Germinal center (tissue), 1 donor: ENCODE measurements around the gene TENM3.

Experiments used
- DNase-seq: peaks from one replicate; pipeline ENCODE4 v3.0.0; 2012; ENCODE audit warnings: mixed read lengths, low spot score

The TENM3 gene

DNA sequence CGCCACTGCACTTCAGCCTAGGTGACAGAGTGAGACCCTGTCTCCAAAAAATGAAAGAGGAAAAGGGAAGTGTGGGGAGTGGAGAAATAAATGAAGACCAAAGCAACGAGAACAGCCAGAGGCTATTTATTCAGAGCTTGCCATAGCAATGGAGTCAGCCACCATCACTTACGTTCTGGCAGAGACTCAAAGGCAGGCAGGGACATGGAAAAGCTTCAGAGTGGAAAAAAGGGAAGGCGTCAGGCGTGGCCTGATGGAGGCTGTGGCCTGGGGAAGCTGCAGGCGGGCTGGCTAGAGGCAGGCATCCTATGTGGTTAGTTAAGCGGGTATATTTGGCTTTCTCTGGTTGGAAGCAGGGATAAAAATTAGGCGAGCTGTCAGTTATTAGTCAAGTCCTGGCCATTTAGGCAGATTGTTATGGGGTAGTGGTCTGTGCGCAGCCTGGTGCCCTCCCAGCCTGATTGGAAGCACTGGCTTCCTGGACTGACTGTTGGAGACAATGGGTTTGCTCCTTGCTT lies 600.7 kb downstream of the TENM3 start:
- no peak for DNase-seq

DNA sequence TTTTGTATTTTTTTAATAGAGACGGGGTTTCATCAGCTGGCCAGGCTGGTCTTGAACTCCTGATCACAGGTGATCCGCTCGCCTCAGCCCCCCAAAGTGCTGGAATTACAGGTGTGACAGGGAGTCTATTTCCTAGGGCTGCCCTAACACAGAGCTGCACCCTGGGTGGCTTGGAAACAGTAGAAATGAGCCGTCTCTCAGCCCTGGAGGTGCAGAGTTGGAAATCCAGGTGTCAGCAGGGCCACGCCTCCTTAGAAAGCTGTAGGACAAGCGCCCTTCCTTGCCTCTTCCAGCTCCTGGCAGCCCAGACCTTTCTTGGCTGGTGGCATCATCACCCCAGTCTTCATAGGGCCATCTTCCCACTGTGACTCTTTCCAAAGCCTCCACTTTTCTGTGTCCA lies 602.4 kb downstream of the TENM3 start:
- no peak for DNase-seq

DNA sequence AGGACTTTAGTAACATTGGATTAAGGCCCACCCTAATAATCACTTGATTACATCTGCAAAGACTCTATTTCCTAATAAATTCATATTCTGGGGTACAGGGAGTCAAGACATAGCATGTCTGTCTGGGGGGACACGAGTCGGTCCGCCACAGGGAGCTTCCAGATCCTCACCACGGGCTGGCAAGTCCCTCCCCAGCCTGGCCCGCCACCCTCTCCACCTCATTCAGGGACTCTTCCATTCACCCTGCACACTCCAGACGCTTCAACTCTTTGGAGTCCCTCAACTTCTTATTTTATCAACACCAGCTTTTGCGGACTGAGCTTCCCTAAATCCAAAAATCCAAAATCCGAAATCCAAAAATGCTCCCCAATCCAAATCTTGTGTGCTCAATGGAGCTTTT lies 602.8 kb downstream of the TENM3 start:
- no peak for DNase-seq

DNA sequence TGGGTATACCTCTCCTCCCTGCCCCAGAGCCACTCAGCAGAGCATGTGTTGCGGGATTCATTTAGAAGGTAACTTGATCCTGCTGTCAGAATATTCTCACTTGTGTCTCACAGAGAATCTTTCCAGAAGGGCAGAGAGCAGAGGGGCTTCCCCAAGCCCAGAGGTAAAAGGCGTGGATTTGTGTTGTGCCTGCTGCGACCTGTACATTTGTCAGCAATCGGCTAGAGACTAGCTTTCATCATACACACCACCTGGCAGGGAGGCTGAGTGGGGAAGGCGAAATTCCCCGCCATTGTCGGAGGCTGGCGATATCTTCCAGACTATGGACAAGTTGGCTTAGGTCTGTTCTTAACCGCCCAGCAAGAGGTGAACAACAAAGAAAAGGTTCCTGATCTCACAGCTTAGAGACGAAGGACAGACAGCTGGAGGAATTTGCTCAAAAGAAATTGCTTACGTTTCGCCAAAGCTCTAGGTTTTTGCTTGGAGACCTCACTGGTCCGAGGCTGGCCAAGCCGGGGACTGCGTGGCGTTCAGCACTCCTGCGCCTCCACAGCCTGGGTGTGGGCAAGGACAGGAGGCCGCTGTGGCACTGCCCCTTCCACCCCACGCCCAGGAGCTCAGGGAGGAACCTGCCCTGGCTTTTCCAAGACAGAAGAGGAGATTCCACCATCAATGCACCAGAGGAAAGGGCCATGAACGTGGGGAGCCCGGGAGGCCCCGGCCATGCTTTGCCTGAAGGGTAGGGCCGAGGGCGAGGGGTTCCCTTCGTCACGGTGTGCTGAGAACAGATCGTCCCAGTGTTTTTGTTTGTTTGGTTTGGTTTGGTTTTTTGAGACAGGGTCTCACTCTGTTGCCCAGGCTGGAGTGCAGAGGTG lies 604.6 kb downstream of the TENM3 start:
- no peak for DNase-seq

DNA sequence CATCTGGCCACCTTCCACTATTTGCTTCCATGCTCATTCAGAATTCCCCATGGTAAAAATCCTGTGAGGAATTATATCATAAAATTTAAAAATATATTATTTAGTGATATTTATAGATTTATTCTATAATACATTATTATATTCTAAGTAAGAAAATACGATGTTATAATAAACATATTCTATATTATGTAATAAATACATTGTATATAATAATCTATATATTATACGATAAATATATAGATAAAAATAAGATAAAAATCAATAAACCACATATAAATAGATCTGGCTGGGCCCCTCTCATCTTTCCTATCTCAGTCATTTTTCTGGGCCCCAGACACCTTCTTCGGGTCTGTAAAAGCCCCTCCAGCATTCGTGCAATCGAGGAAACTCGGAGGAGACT lies 605.5 kb downstream of the TENM3 start:
- DNase-seq, result no peak
